ENCODE data around the gene MLPH.

DNA sequence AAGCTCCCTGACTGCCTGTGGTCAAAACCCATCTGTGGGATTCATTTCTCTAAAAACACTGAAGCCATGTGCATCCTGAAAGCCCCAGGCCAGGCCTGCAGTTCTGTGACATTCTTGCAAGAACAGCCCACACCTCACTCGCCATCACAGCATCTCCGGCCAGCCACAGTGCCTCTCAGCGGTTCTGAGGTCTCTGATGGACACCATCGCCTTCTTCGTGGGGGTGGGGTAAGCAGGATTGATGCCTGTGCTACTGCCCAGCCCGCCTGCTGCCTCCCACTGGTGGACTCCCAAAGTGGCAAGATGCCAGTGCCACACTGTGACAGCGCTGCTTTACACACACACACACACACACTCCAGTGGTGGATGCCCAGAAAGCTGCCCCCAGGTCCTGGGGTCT, 74.2 kb downstream of the MLPH start:
- TF ChIP-seq CTCF (IDR thresholded peaks at IDR 0.05) (no peak), POLR2A (IDR thresholded peaks at IDR 0.05) (no peak)
